Measurements from ENCODE around the gene AP3S2.

- no peak for TF ChIP-seq YY1 (IDR thresholded peaks at IDR 0.05; ENCODE audit: insufficient read depth, insufficient read length)
- no peak for TF ChIP-seq ZNF274 (IDR thresholded peaks at IDR 0.05; ENCODE audit: low read depth, low read length)
These were observed 78.0 kb downstream of the AP3S2 start for GRCh38 chr15:89815769-89816168.

Measured in NT2/D1 (cell line).